T-cell (primary cell): Measurements from ENCODE around the gene ATP6V1B1. TPM values are rescaled to one million over a fixed set of nuclear protein-coding genes. Genes with fewer than 3 reads are reported as not detected.

Experiments used
- ATAC-seq, 4 experiments: fragments of 200-7000 bp in 3 of 4; fragments of 150-1000 bp in 1 of 4; cut with Tn5 transposase; replicated peaks in 1 of 4; 1 replicate in 3 of 4; 2 replicates in 1 of 4; pipeline ENCODE4 v1.10.0; 2021; ENCODE audit warnings: moderate library complexity in 3 of 4, mild to moderate bottlenecking in 2 of 4, moderate number of reproducible peaks in 1 of 4
- CTCF ChIA-PET, 2 donors: fragments of 300-600 bp; sonication (Branson Sonifier 250); formaldehyde crosslinking; loops; one replicate each; lab custom pipeline; 2022; ENCODE audit warnings: antibody characterized with exemption in 2 of 2; lab: Charles Lee
- POLR2A ChIA-PET, 2 donors: fragments of 300-600 bp; sonication (Branson Sonifier 250); formaldehyde crosslinking; loops; one replicate each; lab custom pipeline; 2022; ENCODE audit warnings: antibody characterized with exemption in 2 of 2; lab: Charles Lee
- DNase-seq, 35 experiments: peaks; one replicate each; pipeline versions ENCODE4 v3.0.0 to v3.0.0-alpha.2; 2013 to 2023
- H3K27ac ChIP-seq: one replicate; pipeline ENCODE4 v1.5.1; 2013; ENCODE audit warnings: low read length
- H3K27me3 ChIP-seq, 2 experiments: replicated peaks in 1 of 2; 1 replicate in 1 of 2; 2 replicates in 1 of 2; pipeline versions ENCODE4 v1.6.1 to v1.7.0; 2013; ENCODE audit warnings: low read length in 1 of 2, mixed read lengths in 1 of 2; ENCODE audit not compliant: control insufficient read depth in 2 of 2, insufficient read depth in 2 of 2; ENCODE audit errors: extremely low read depth in 1 of 2
- H3K36me3 ChIP-seq, 2 donors: 1 replicate in 1 of 2; 2 replicates in 1 of 2; pipeline versions ENCODE4 v1.6.1 to v1.7.0; 2013; ENCODE audit warnings: low read length in 1 of 2; ENCODE audit not compliant: control insufficient read depth in 2 of 2, insufficient read depth in 1 of 2; ENCODE audit errors: extremely low read depth in 1 of 2
- H3K4me1 ChIP-seq, 2 experiments: 1 replicate in 1 of 2; 2 replicates in 1 of 2; pipeline versions ENCODE4 v1.6.1 to v1.7.0; 2013; ENCODE audit warnings: low read length in 2 of 2, mixed read lengths in 1 of 2; ENCODE audit not compliant: insufficient read depth in 2 of 2, control insufficient read depth in 1 of 2; ENCODE audit errors: extremely low read depth in 1 of 2
- H3K4me3 ChIP-seq, 2 donors: 1 replicate in 1 of 2; 2 replicates in 1 of 2; pipeline versions ENCODE4 v1.5.1 to v1.7.0; 2013; ENCODE audit warnings: mild to moderate bottlenecking in 2 of 2, low read length in 1 of 2, moderate library complexity in 1 of 2; ENCODE audit not compliant: control insufficient read depth in 1 of 2; ENCODE audit errors: extremely low read depth in 1 of 2
- H3K9me3 ChIP-seq: 2 replicates; pipeline ENCODE4 v1.7.0; 2013
- H3K27ac Mint-ChIP-seq, 2 donors: one replicate each; pipeline ENCODE4 v1.8.0; 2020 to 2021; ENCODE audit warnings: mild to moderate bottlenecking in 2 of 2, mixed read lengths in 2 of 2
- H3K27me3 Mint-ChIP-seq, 2 donors: one replicate each; pipeline ENCODE4 v1.8.0; 2021 to 2022; ENCODE audit warnings: mixed read lengths in 2 of 2
- H3K36me3 Mint-ChIP-seq: one replicate; pipeline ENCODE4 v1.8.0; 2021; ENCODE audit warnings: mixed read lengths
- H3K4me1 Mint-ChIP-seq, 3 donors: one replicate each; pipeline ENCODE4 v1.8.0; 2020 to 2022; ENCODE audit warnings: mixed read lengths in 3 of 3, mild to moderate bottlenecking in 1 of 3
- H3K4me3 Mint-ChIP-seq, 3 donors: one replicate each; pipeline ENCODE4 v1.8.0; 2020 to 2022; ENCODE audit warnings: mild to moderate bottlenecking in 3 of 3, mixed read lengths in 3 of 3, moderate library complexity in 3 of 3
- H3K9me3 Mint-ChIP-seq, 3 donors: one replicate each; pipeline ENCODE4 v1.8.0; 2020 to 2022; ENCODE audit warnings: mixed read lengths in 3 of 3
- WGBS: methylation state at CpG from one replicate; pipeline ENCODE4 v1.1.5; 2013; ENCODE audit warnings: missing lambda C conversion rate; ENCODE audit not compliant: insufficient coverage; 5-methylcytosine and 5-hydroxymethylcytosine counted together
- total RNA-seq, 35 experiments: library from RNA in 6 of 35; stranded (reverse) in 6 of 35; fragments of 120-200 nt in 1 of 35; gene quantifications; one replicate each; pipeline versions ENCODE4 v1.2.1 to v1.2.4 and lab custom pipeline; 2013 to 2026

The ATP6V1B1 gene
- total RNA-seq, 5 donors from 2014 or later (not counting 1 experiment from before 2014, with no cell fraction given), result not detected

DNA sequence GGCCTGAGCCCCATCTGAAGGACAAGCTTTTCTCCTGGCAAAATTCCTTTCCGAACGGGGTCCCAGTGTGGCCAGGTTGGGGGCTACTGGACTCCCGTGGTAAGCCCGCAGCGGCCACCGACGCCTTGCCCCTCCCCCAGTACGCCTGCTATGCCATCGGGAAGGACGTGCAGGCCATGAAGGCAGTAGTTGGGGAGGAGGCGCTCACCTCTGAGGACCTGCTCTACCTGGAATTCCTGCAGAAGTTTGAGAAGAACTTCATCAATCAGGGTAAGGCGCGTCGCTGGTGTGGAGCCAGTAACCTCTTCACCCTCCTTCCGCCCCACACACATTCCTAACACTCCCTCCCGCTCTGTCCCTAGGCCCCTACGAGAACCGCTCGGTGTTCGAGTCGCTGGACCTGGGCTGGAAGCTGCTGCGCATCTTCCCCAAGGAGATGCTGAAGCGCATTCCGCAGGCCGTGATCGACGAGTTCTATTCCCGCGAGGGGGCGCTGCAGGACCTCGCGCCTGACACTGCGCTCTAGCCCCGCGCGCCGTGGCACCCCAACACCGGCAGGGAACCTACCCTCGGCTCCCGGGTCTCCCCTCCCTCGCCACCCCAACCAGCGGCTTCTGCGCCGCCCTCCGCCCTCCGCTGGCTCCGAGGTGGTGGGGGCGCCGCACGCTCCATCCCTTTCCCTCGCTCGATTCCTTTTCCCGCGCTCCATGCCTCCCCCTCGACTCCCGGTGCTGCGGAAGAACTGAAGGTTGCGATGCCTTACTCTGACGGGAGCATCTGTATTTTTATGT lies 29.1 kb downstream of the ATP6V1B1 start:
- Mint-ChIP-seq H3K36me3 (no peaks in the 10 kb centered on the region), H3K27me3 (peaks cover 17 to 27% of the 10 kb centered on the region in 2 donors), H3K27ac (peak overlapping the region in 1 of 2 donors; percentile 72), H3K4me1 (peaks cover 6 to 9% (median 7%) of the 10 kb centered on the region in 3 donors), H3K4me3 (peak overlapping the region; percentile 82 to 85 (median 84)), H3K9me3 (no peaks in the 10 kb centered on the region)
- DNase-seq (peak; percentile 63 to 92 (median 79)), ATAC-seq (peak; percentile 93 to 98 (median 96))
- Histone ChIP-seq H3K36me3 (no peaks in the 10 kb centered on the region), H3K4me3 (peak overlapping the region; percentile 54 to 73), H3K4me1 (peaks cover 2 to 15% of the 10 kb centered on the region in 2 experiments), H3K27me3 (peaks cover 3 to 57% of the 10 kb centered on the region in 2 experiments), H3K27ac (no peak overlapping the region), H3K9me3 (no peaks in the 10 kb centered on the region)
- POLR2A ChIA-PET, result no interaction called here
- 4% methylated on average over 34 of the region's 59 CpGs for WGBS
- CTCF ChIA-PET, result interaction anchor here (0.6 to 3.0 kb wide), 14 partner anchors 7 to 1361 kb away, joined by 3 to 12 read pairs (median 4); no protein-coding TSS in a partner anchor

DNA sequence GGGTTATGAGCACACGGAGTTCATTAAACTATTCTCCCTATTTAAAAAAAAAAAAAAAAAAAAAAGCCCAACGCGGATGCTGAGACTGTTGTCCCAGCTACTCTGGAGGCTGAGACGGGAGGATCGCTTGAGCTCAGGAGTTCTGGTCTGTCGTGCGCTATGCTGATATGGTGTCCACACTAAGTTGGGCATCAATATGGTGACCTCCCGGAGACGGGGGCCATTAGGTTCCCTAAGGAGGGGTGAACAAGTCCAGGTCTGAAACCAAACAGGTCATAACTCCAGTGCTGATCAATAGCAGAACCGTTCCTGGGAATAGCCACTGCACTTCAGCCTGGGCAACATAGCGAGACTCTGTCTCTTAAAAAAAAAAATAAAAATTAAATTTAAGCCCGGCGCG lies 29.8 kb downstream of the ATP6V1B1 start:
- H3K4me1 Mint-ChIP-seq, result peaks cover 6 to 9% (median 7%) of the 10 kb centered on the region in 3 donors
- H3K9me3 ChIP-seq, result no peaks in the 10 kb centered on the region
- H3K4me1 ChIP-seq, result peaks cover 2 to 15% of the 10 kb centered on the region in 2 experiments
- no peaks in the 10 kb centered on the region for H3K9me3 Mint-ChIP-seq
- peaks cover 17 to 27% of the 10 kb centered on the region in 2 donors for H3K27me3 Mint-ChIP-seq
- H3K4me3 ChIP-seq, result peak overlapping the region; percentile 54 to 73
- DNase-seq, result peak in 1 of 35 experiments; percentile 10
- H3K27me3 ChIP-seq, result peaks cover 3 to 50% of the 10 kb centered on the region in 2 experiments
- H3K4me3 Mint-ChIP-seq, result peak overlapping the region; percentile 82 to 85 (median 84)
- H3K27ac ChIP-seq, result no peak overlapping the region
- H3K27ac Mint-ChIP-seq, result no peak overlapping the region
- WGBS, result 74% methylated on average over 11 of the region's 14 CpGs
- H3K36me3 ChIP-seq, result no peaks in the 10 kb centered on the region
- ATAC-seq, result no peak
- CTCF ChIA-PET, result interaction anchor here (0.7 to 3.0 kb wide), 3 partner anchors 19 to 36 kb away, joined by 3 to 12 read pairs (median 10); no protein-coding TSS in a partner anchor
- POLR2A ChIA-PET, result interaction anchor here in 1 of 2 donors (0.6 kb wide), 1 partner anchor 105 kb away, joined by 6 read pairs; no protein-coding TSS in a partner anchor
- no peaks in the 10 kb centered on the region for H3K36me3 Mint-ChIP-seq

DNA sequence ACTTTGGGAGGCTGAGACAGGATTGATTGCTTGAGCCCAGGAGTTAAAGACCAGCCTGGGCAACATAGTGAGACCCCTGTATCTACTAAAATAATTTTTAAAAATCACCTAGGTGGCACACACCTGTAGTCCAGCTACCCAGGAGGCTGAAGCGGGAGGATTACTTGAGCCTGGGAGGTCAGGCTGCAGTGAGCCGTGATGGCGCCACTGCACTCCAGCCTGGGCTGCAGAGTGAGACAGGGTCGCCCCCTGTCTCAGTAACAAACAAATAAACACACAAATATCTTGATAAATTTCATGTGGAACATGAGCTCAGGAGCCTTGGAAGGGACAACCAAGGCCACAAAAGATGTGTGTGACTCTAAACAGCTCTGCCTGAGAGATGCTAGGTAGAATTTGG lies 31.0 kb downstream of the ATP6V1B1 start:
- Mint-ChIP-seq H3K4me3 (no peak overlapping the region), H3K27me3 (peaks cover 13 to 26% of the 10 kb centered on the region in 2 donors), H3K36me3 (no peaks in the 10 kb centered on the region), H3K9me3 (no peaks in the 10 kb centered on the region), H3K4me1 (peaks cover 6 to 9% (median 7%) of the 10 kb centered on the region in 3 donors), H3K27ac (no peak overlapping the region)
- ChIA-PET POLR2A (interaction anchor here in 1 of 2 donors (0.6 kb wide), 1 partner anchor 37 kb away, joined by 3 read pairs; no protein-coding TSS in a partner anchor), CTCF (interaction anchor here (0.6 to 3.0 kb wide), 9 partner anchors 10 to 247 kb away, joined by 3 to 12 read pairs (median 4); no protein-coding TSS in a partner anchor)
- Histone ChIP-seq H3K9me3 (no peaks in the 10 kb centered on the region), H3K27ac (no peak overlapping the region), H3K27me3 (peaks cover 3 to 38% of the 10 kb centered on the region in 2 experiments), H3K36me3 (no peaks in the 10 kb centered on the region), H3K4me3 (no peak overlapping the region), H3K4me1 (peaks cover 2 to 15% of the 10 kb centered on the region in 2 experiments)
- 87% methylated on average over 3 of the region's 4 CpGs for WGBS
- DNase-seq (no peak), ATAC-seq (no peak)

DNA sequence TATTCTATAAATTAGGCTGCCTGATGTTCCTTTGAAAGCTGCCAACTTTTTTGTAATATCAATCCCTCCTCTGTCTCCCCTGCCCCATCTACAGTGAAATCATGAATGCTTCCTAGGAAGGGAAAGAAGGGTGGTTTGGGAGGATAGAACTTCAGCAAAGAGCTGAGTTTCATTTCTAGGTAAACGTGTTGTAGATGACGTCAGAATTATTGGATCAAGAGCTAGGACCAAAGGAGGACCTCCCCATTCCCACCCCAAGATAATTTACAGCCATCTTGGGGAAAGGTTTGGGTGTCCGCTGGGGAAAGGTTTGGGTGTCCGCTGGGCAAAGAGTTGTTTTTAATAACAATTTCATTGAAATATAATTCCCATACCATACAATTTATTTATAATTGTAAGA lies 31.5 kb downstream of the ATP6V1B1 start:
- ChIA-PET CTCF (interaction anchor here (0.8 to 3.0 kb wide), 5 partner anchors 13 to 34 kb away, joined by 3 to 12 read pairs (median 4); no protein-coding TSS in a partner anchor), POLR2A (no interaction called here)
- ATAC-seq (no peak), DNase-seq (no peak)
- no peaks in the 10 kb centered on the region for H3K36me3 ChIP-seq
- H3K4me3 ChIP-seq, result no peak overlapping the region
- H3K27me3 ChIP-seq, result peaks cover 3 to 34% of the 10 kb centered on the region in 2 experiments
- no CpG with 5 or more reads among the region's 4 CpGs for WGBS
- Mint-ChIP-seq H3K9me3 (no peaks in the 10 kb centered on the region), H3K4me3 (no peak overlapping the region), H3K27me3 (peaks cover 13 to 28% of the 10 kb centered on the region in 2 donors), H3K27ac (no peak overlapping the region), H3K36me3 (no peaks in the 10 kb centered on the region), H3K4me1 (peaks cover 6 to 9% (median 7%) of the 10 kb centered on the region in 3 donors)
- no peak overlapping the region for H3K27ac ChIP-seq
- peaks cover 2 to 15% of the 10 kb centered on the region in 2 experiments for H3K4me1 ChIP-seq
- no peaks in the 10 kb centered on the region for H3K9me3 ChIP-seq

DNA sequence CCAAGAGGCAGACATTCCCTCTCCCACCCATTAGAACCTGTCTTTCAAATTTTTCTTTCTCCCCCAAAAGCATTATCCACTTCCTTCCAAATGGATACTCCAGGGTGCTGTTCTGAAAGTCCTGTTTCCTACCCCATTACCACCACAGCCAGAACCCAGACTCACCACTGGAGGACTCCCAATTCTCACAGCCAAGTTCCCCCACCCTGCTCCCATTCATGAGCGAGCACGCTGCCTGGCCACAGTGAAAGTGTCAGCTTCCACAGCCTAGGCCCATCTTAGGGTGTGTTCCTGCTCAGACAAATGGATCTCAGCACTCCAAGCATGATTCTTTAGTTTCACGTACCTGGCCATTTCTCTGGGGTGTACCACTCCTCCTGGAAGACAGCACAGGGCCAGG lies 38.9 kb downstream of the ATP6V1B1 start:
- H3K4me3 ChIP-seq, result no peak overlapping the region
- H3K9me3 Mint-ChIP-seq, result no peaks in the 10 kb centered on the region

DNA sequence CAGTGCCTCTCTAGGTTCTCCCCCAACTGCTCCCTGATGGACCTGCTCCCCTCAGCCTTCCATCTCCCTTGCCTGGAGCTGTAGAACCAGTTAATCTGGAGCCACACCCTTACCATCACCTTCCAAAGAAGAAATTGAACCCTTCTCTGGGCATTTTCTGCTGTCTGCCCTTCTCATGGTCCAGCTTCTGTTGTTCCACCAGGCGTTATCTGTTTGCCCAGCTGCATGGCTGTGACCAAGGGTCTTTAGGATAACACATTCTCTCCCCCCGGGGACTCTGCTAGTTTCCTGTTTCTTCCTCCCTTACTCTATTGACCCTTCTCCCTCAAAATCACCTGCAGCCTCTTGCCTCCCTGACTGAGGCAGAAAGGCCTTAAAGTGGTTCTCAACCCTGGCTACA lies 39.5 kb downstream of the ATP6V1B1 start:
- WGBS, result 95% methylated on average over 2 of the region's 2 CpGs
- ChIA-PET CTCF (interaction anchor here (1.0 to 1.3 kb wide), 2 partner anchors 9 to 26 kb away, joined by 3 to 5 read pairs; no protein-coding TSS in a partner anchor), POLR2A (no interaction called here)
- peaks cover 0 to 2% of the 10 kb centered on the region in 2 experiments for H3K27me3 ChIP-seq
- H3K9me3 ChIP-seq, result no peaks in the 10 kb centered on the region
- Mint-ChIP-seq H3K27ac (no peak overlapping the region), H3K4me3 (no peak overlapping the region), H3K9me3 (no peaks in the 10 kb centered on the region), H3K36me3 (no peaks in the 10 kb centered on the region), H3K27me3 (peaks cover 0 to 15% of the 10 kb centered on the region in 2 donors), H3K4me1 (peaks cover 15 to 20% (median 18%) of the 10 kb centered on the region in 3 donors)
- no peak overlapping the region for H3K4me3 ChIP-seq
- H3K27ac ChIP-seq, result no peak overlapping the region
- peaks cover 2 to 27% of the 10 kb centered on the region in 2 experiments for H3K4me1 ChIP-seq
- ATAC-seq (no peak), DNase-seq (no peak)
- no peaks in the 10 kb centered on the region for H3K36me3 ChIP-seq

More for the DNA sequence above, 38.9 kb downstream of the ATP6V1B1 start:
- CTCF ChIA-PET, result interaction anchor here (1.0 to 1.3 kb wide), 2 partner anchors 9 to 27 kb away, joined by 3 to 5 read pairs; no protein-coding TSS in a partner anchor
- Mint-ChIP-seq H3K4me3 (no peak overlapping the region), H3K27me3 (peaks cover 0 to 15% of the 10 kb centered on the region in 2 donors), H3K36me3 (no peaks in the 10 kb centered on the region), H3K27ac (no peak overlapping the region), H3K4me1 (peaks cover 15 to 20% (median 18%) of the 10 kb centered on the region in 3 donors)
- no peak for ATAC-seq
- Histone ChIP-seq H3K27ac (no peak overlapping the region), H3K36me3 (no peaks in the 10 kb centered on the region), H3K9me3 (no peaks in the 10 kb centered on the region), H3K27me3 (peaks cover 0 to 2% of the 10 kb centered on the region in 2 experiments), H3K4me1 (peaks cover 2 to 27% of the 10 kb centered on the region in 2 experiments)
- DNase-seq, result no peak
- 94% methylated on average over 3 of the region's 3 CpGs for WGBS
- POLR2A ChIA-PET, result no interaction called here
